ENCODE results near the gene AEN. TPM values are rescaled to one million over a fixed set of nuclear protein-coding genes. Genes with fewer than 3 reads are reported as not detected.

Gene AEN
- total and polyA plus RNA-seq, 3 donors from 2014 or later = 22.5 to 32.9 (median 31.0) TPM

DNA sequence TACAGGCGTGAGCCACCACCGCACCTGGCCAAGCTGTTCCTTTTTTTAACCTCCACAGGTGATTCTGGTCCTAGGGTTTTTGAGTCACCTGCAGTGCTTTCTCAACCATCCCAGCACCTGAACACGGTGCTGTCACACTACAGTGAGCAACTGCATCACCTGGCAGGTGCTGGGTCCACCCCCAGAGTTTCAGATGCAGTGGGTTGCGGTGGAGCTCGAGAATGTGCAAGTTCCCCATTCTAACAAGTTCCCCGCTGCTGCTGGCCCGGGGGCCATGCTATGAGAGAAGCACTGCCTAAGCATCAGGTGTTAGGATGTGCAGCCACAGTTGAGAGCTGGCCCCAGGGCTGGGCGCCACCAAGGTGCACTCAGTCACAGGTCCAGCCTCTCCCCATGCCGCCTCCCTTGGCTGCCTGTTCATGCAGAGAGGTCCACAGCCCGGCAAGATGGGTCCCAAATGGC is 35.7 kb downstream of the AEN start:
- intact Hi-C loops (cut with DNase I; ENCODE audit: low total_unique reads) = loop anchor here (10.0 kb wide), 1 partner anchor 178 kb away; no protein-coding TSS in a partner anchor
- no peaks in the 10 kb centered on the region for H3K36me3 ChIP-seq (ENCODE audit: low read depth, missing control alignments)
- peak; percentile 12 for DNase-seq
- H3K4me3 ChIP-seq = no peak overlapping the region
- TF ChIP-seq POLR2A (IDR thresholded peaks at IDR 0.05) = no peak
- no peak for TF ChIP-seq CTCF (IDR thresholded peaks at IDR 0.05)
- H3K27ac ChIP-seq = no peak overlapping the region
- H3K9me3 ChIP-seq = no peaks in the 10 kb centered on the region
- no peaks in the 10 kb centered on the region for H3K4me1 ChIP-seq
- WGBS, 2 donors = 85 to 89% methylated on average over 7 to 10 of the region's 10 CpGs
- no peaks in the 10 kb centered on the region for H3K27me3 ChIP-seq

GRCh38 chr15:88657326-88658069 is 36.4 kb downstream of the AEN start:
- Histone ChIP-seq H3K27me3 (no peaks in the 10 kb centered on the region), H3K4me1 (no peaks in the 10 kb centered on the region), H3K4me3 (no peak overlapping the region), H3K9me3 (no peaks in the 10 kb centered on the region), H3K27ac (no peak overlapping the region), H3K36me3 (ENCODE audit: low read depth, missing control alignments) (no peaks in the 10 kb centered on the region)
- intact Hi-C loops (cut with DNase I; ENCODE audit: low total_unique reads) = loop anchor here (10.0 kb wide), 1 partner anchor 177 kb away; no protein-coding TSS in a partner anchor
- peak; percentile 58 for DNase-seq
- TF ChIP-seq POLR2A (IDR thresholded peaks at IDR 0.05) (no peak), CTCF (IDR thresholded peaks at IDR 0.05) (peak; percentile 76 to 83 (median 80))
- WGBS, 2 donors = 58 to 72% methylated on average over 6 to 13 of the region's 13 CpGs

GRCh38 chr15:88658070-88658965 is 37.2 kb downstream of the AEN start:
- no peaks in the 10 kb centered on the region for H3K27me3 ChIP-seq
- WGBS, 2 donors = 81 to 91% methylated on average over 10 to 13 of the region's 13 CpGs
- intact Hi-C loops (cut with DNase I; ENCODE audit: low total_unique reads) = loop anchor here (10.0 kb wide), 1 partner anchor 176 kb away; no protein-coding TSS in a partner anchor
- no peaks in the 10 kb centered on the region for H3K4me1 ChIP-seq
- peak; percentile 6 for DNase-seq
- TF ChIP-seq POLR2A (IDR thresholded peaks at IDR 0.05) (no peak), CTCF (IDR thresholded peaks at IDR 0.05) (no peak)
- H3K4me3 ChIP-seq = no peak overlapping the region
- H3K27ac ChIP-seq = no peak overlapping the region
- no peaks in the 10 kb centered on the region for H3K9me3 ChIP-seq
- no peaks in the 10 kb centered on the region for H3K36me3 ChIP-seq (ENCODE audit: low read depth, missing control alignments)

DNA sequence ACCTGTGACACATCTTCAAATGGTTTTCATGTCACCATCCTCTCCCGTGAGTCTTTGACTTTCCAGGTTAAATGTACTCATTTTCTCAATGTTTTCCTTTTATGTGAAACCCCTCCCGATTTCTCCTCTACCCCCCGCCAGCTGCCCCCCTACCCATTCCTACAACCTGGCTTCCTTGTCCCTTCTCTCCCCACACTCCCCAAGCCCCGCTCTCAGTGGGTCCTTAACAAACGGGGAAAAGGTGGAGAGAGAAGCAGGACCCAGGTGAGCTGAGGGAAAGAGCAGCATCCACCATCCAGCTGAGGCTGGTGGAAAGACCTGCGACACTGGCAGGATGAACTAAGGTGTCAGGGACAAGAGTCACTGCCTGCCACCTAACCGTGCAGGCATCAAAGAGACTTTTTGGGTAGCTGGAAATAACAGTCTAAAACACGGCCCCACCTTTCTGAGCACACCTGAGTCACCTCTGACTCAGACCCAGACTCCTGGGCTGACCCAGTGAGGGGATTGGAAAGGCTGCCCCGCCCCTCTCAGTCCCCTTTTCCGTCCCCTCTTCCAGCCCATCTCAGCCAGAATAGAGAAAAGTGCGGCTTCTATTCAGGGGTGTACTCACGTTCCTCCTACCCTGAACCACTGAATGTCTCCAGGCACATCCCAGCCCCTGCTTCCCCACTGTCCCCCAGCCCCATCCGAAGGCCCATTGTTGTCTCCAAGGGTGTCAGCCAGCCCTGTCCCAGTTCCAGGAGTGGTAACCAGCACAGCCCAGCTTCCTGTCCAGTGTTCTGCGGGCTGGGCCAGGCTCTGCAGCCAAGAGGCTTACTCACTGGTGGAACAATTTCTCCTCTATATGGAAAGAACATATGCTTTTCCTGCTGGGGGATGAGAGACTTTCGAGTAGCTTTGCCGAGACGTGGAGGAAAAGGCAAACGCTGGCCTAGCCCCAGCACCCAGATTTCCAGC is 38.1 kb downstream of the AEN start:
- 84 to 86% methylated on average over 17 to 18 of the region's 18 CpGs for WGBS, 2 donors
- DNase-seq = peak; percentile 7
- H3K27ac ChIP-seq = no peak overlapping the region
- TF ChIP-seq CTCF (IDR thresholded peaks at IDR 0.05) = no peak
- no peak for TF ChIP-seq POLR2A (IDR thresholded peaks at IDR 0.05)
- H3K36me3 ChIP-seq (ENCODE audit: low read depth, missing control alignments) = no peaks in the 10 kb centered on the region
- intact Hi-C loops (cut with DNase I; ENCODE audit: low total_unique reads) = loop anchor here (10.0 kb wide), 1 partner anchor 176 kb away; no protein-coding TSS in a partner anchor
- H3K4me3 ChIP-seq = no peak overlapping the region
- H3K27me3 ChIP-seq = no peaks in the 10 kb centered on the region
- H3K4me1 ChIP-seq = no peaks in the 10 kb centered on the region
- no peaks in the 10 kb centered on the region for H3K9me3 ChIP-seq

All from testis (tissue), 3 donors.